ENCODE data around the gene EDIL3. TPM values are rescaled to one million over a fixed set of nuclear protein-coding genes. Genes with fewer than 3 reads are reported as not detected.

Gene EDIL3
- total RNA-seq, 4 donors from 2014 or later: 5.6 to 38.9 (median 25.6) TPM

DNA sequence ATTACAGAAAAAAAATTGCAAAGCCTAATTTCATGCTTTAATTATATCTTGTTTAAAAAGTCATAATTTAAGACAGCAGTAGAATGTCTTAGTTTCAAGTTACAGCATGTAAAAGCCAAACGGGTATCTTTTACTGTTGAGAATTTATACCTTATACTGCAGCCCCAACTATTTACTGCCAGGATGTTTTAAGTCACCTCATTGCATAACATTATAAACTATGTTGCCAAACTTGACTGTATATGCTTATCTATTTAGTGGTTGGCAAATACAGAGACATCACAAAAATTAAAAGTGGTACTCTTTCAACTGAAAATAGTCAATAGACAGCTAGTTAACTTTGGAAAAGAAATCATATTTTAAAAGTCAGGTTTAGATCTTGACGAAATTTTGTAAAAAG lies 119.5 kb downstream of the EDIL3 start:
- 51 to 56% methylated on average over 2 of the region's 2 CpGs for WGBS, 2 donors (ENCODE audit: low coverage in 1 of 2)
- in situ Hi-C loops (cut with MboI; ENCODE audit: low pct_ligation_motif_present in 1 of 4, low pct_unique_long_range_greater_than_20kb in 1 of 4, low sequenced_read_pairs in 3 of 4): loop anchor here in 1 of 4 donors (25.0 kb wide), 1 partner anchor 553 kb away; the partner anchor contains the start of gene HAPLN1
- intact Hi-C loops (cut with DNase I; ENCODE audit: low total_unique reads): no loop called here

DNA sequence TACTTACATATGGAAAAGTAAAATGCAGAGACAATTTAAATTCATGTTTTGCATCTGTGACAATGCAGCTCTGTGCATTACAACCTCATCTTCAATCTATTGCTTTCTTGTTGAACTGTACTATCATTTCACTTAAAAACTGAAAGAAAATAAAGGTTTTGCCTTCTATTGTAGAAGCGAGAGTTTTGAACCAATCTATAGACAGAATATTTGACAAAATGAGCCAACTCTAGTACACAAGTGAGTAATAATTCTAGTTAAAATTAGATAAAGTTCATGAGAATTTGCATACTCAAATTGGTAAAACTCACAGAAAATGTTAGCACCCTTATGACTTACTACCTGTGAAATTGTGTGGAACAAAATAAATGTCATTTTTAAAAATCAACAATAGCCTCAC lies 123.7 kb downstream of the EDIL3 start:
- intact Hi-C loops (cut with DNase I; ENCODE audit: low total_unique reads): no loop called here
- DNase-seq: no peak
- Histone ChIP-seq H3K4me3 (no peak overlapping the region), H3K36me3 (no peaks in the 10 kb centered on the region), H3K27ac (no peak overlapping the region), H3K4me1 (peaks cover 0 to 9% (median 3%) of the 10 kb centered on the region in 4 donors), H3K27me3 (no peaks in the 10 kb centered on the region), H3K9me3 (no peaks in the 10 kb centered on the region)
- WGBS, 2 donors (ENCODE audit: low coverage in 1 of 2): 78 to 84% methylated on average over 1 of the region's 1 CpG
- in situ Hi-C loops (cut with MboI; ENCODE audit: low pct_ligation_motif_present in 1 of 4, low pct_unique_long_range_greater_than_20kb in 1 of 4, low sequenced_read_pairs in 3 of 4): loop anchor here in 1 of 4 donors (25.0 kb wide), 1 partner anchor 549 kb away; the partner anchor contains the start of gene HAPLN1
- TF ChIP-seq POLR2A (IDR thresholded peaks at IDR 0.05): no peak
- TF ChIP-seq, protein P1, sequence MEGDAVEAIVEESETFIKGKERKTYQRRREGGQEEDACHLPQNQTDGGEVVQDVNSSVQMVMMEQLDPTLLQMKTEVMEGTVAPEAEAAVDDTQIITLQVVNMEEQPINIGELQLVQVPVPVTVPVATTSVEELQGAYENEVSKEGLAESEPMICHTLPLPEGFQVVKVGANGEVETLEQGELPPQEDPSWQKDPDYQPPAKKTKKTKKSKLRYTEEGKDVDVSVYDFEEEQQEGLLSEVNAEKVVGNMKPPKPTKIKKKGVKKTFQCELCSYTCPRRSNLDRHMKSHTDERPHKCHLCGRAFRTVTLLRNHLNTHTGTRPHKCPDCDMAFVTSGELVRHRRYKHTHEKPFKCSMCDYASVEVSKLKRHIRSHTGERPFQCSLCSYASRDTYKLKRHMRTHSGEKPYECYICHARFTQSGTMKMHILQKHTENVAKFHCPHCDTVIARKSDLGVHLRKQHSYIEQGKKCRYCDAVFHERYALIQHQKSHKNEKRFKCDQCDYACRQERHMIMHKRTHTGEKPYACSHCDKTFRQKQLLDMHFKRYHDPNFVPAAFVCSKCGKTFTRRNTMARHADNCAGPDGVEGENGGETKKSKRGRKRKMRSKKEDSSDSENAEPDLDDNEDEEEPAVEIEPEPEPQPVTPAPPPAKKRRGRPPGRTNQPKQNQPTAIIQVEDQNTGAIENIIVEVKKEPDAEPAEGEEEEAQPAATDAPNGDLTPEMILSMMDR (IDR thresholded peaks at IDR 0.05): no peak

More for the DNA sequence above, 119.5 kb downstream of the EDIL3 start:
- H3K27me3 ChIP-seq: no peaks in the 10 kb centered on the region
- DNase-seq: no peak
- no peak overlapping the region for H3K4me3 ChIP-seq
- no peak for TF ChIP-seq POLR2AphosphoS5 (IDR thresholded peaks at IDR 0.05)
- TF ChIP-seq, protein P1 (IDR thresholded peaks at IDR 0.05): no peak
- H3K36me3 ChIP-seq: no peaks in the 10 kb centered on the region
- peaks cover 0 to 2% (median 0%) of the 10 kb centered on the region in 4 donors for H3K4me1 ChIP-seq
- H3K9me3 ChIP-seq: no peaks in the 10 kb centered on the region
- no peak overlapping the region for H3K27ac ChIP-seq

DNA sequence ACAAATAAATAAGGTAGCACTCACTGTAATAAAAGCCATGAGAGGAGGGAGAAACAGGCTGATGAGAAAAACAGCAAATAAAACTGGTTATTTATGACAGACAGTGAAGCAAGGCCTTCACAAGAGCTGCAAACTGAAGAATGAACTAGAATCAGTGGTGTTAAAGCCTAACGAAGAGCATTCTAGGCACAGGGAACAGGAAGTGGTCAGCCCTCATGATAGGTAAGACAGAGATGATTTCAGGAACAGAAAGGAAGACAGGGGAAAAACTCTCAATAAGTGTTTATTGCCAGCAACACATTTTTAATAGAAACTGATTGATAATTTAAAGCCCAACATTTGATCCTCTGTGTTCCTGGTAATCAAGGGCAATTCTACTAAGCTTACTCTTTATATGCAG lies 124.5 kb downstream of the EDIL3 start:
- no peaks in the 10 kb centered on the region for H3K36me3 ChIP-seq
- H3K27me3 ChIP-seq: no peaks in the 10 kb centered on the region
- H3K27ac ChIP-seq: no peak overlapping the region
- no peaks in the 10 kb centered on the region for H3K9me3 ChIP-seq
- peaks cover 0 to 9% (median 3%) of the 10 kb centered on the region in 4 donors for H3K4me1 ChIP-seq
- in situ Hi-C loops (cut with MboI; ENCODE audit: low pct_ligation_motif_present in 1 of 4, low pct_unique_long_range_greater_than_20kb in 1 of 4, low sequenced_read_pairs in 3 of 4): loop anchor here in 1 of 4 donors (25.0 kb wide), 1 partner anchor 548 kb away; the partner anchor contains the start of gene HAPLN1
- H3K4me3 ChIP-seq: no peak overlapping the region
- no peak for DNase-seq
- 23 to 28% methylated on average over 1 of the region's 1 CpG for WGBS, 2 donors (ENCODE audit: low coverage in 1 of 2)
- TF ChIP-seq POLR2AphosphoS5 (IDR thresholded peaks at IDR 0.05) (no peak), POLR2A (IDR thresholded peaks at IDR 0.05) (no peak), EP300 (IDR thresholded peaks at IDR 0.05; ENCODE audit: low read depth) (no peak)
- TF ChIP-seq, protein P1 (IDR thresholded peaks at IDR 0.05): no peak
- intact Hi-C loops (cut with DNase I; ENCODE audit: low total_unique reads): no loop called here

DNA sequence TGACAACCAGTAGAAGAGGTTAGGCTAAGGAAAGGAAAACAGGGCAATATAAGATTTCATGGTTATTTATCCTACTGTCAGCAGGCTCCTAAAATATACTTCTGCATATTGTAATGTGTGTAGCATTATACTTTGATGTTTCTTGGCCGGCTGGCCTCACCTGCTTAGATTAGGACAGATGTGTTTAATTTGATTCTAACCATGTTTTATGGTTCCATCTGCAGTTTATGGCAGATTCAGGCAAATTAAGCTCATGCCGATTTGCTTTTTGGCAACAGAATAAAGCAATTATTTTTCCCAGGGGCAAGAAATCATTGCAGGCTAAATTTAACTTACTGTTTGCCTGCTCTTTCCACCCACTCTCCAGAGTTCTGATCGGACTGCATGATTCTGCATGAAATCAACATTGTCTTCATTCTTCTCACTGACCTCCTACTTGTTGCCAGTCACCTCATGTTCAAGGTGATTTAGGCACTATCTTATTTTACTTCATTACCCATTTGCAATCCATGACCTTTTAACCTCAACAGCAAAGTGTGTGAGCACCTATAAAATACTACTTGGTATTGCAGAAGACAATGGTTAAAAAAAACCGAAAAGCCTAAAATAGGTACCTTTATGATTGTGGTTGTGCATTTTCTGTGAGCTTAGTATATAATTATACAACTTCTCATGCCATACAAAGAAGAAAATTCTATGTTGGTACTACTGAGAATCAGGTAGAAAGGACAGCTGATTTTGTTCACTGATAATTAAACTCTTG lies 125.2 kb downstream of the EDIL3 start:
- no peaks in the 10 kb centered on the region for H3K9me3 ChIP-seq
- H3K4me3 ChIP-seq: no peak overlapping the region
- intact Hi-C loops (cut with DNase I; ENCODE audit: low total_unique reads) (no loop called here), in situ Hi-C loops (cut with MboI; ENCODE audit: low pct_ligation_motif_present in 1 of 4, low pct_unique_long_range_greater_than_20kb in 1 of 4, low sequenced_read_pairs in 3 of 4) (loop anchor here in 2 of 4 donors (10.0 to 25.0 kb wide), 2 partner anchors 535 to 547 kb away; partner anchors contain the start of gene HAPLN1 (in 2 of the 2))
- TF ChIP-seq, protein P1 (IDR thresholded peaks at IDR 0.05): no peak
- no peaks in the 10 kb centered on the region for H3K36me3 ChIP-seq
- H3K4me1 ChIP-seq: peaks cover 0 to 9% (median 4%) of the 10 kb centered on the region in 4 donors
- WGBS, 2 donors (ENCODE audit: low coverage in 1 of 2): 32 to 33% methylated on average over 4 of the region's 4 CpGs
- DNase-seq: no peak
- no peaks in the 10 kb centered on the region for H3K27me3 ChIP-seq
- no peak overlapping the region for H3K27ac ChIP-seq
